HG03571 (cell line): ENCODE measurements around the gene NCAPG2.

ENCODE experiments used
- ATAC-seq: cut with Tn5 transposase; IDR thresholded peaks from one replicate; pipeline ENCODE4 v1.9.1; 2021; ENCODE audit not compliant: unreplicated experiment

The NCAPG2 gene

GRCh38 chr7:158583143-158583542 lies 121.5 kb downstream of the NCAPG2 start:
- ATAC-seq: no peak

- ATAC-seq: no peak
These were observed 122.5 kb downstream of the NCAPG2 start for GRCh38 chr7:158582089-158582456.

- no peak for ATAC-seq
These were observed 123.0 kb downstream of the NCAPG2 start for GRCh38 chr7:158581440-158582088.
